ENCODE measurements around the gene SEZ6L.

- no peak for TF ChIP-seq TAF1 (IDR thresholded peaks at IDR 0.05; ENCODE audit: borderline replicate concordance, low read depth, low read length)
- no peak for TF ChIP-seq POLR2AphosphoS5 (IDR thresholded peaks at IDR 0.05; ENCODE audit: low read depth, low read length)
Measured at GRCh38 chr22:26188341-26188740, 19.1 kb downstream of the SEZ6L start.
